ENCODE data around the gene HID1.

The HID1 gene

GRCh38 chr17:74947041-74947754 lies 25.4 kb downstream of the HID1 start:
- TF ChIP-seq CTCF (IDR thresholded peaks at IDR 0.05; ENCODE audit: low read depth, low read length, missing control alignments): no peak
- DNase-seq (ENCODE audit: extremely low read depth, low read depth): no peak
- H3K4me3 ChIP-seq (replicated peaks; ENCODE audit: low read depth, low read length): no peak overlapping the region

- TF ChIP-seq CTCF (IDR thresholded peaks at IDR 0.05; ENCODE audit: low read depth, low read length, missing control alignments): no peak
- H3K4me3 ChIP-seq (replicated peaks; ENCODE audit: low read depth, low read length): no peak overlapping the region
- DNase-seq (ENCODE audit: extremely low read depth, low read depth): no peak
Measured at GRCh38 chr17:74946641-74947040, 25.9 kb downstream of the HID1 start.

GRCh38 chr17:74945543-74945942 lies 27.0 kb downstream of the HID1 start:
- no peak overlapping the region for H3K4me3 ChIP-seq (replicated peaks; ENCODE audit: low read depth, low read length)
- no peak for DNase-seq (ENCODE audit: extremely low read depth, low read depth)
- no peak for TF ChIP-seq CTCF (IDR thresholded peaks at IDR 0.05; ENCODE audit: low read depth, low read length, missing control alignments)

GRCh38 chr17:74943808-74944522 lies 28.6 kb downstream of the HID1 start:
- no peak for DNase-seq (ENCODE audit: extremely low read depth, low read depth)
- no peak for TF ChIP-seq CTCF (IDR thresholded peaks at IDR 0.05; ENCODE audit: low read depth, low read length, missing control alignments)
- no peak overlapping the region for H3K4me3 ChIP-seq (replicated peaks; ENCODE audit: low read depth, low read length)

- no peak for DNase-seq (ENCODE audit: extremely low read depth, low read depth)
- H3K4me3 ChIP-seq (replicated peaks; ENCODE audit: low read depth, low read length): no peak overlapping the region
- TF ChIP-seq CTCF (IDR thresholded peaks at IDR 0.05; ENCODE audit: low read depth, low read length, missing control alignments): no peak
Measured at GRCh38 chr17:74941128-74941725, 31.3 kb downstream of the HID1 start.

- DNase-seq (ENCODE audit: extremely low read depth, low read depth): no peak
- H3K4me3 ChIP-seq (replicated peaks; ENCODE audit: low read depth, low read length): no peak overlapping the region
- TF ChIP-seq CTCF (IDR thresholded peaks at IDR 0.05; ENCODE audit: low read depth, low read length, missing control alignments): no peak
Measured at GRCh38 chr17:74939534-74939933, 33.0 kb downstream of the HID1 start.
